ENCODE measurements around the gene ARVCF.

DNA sequence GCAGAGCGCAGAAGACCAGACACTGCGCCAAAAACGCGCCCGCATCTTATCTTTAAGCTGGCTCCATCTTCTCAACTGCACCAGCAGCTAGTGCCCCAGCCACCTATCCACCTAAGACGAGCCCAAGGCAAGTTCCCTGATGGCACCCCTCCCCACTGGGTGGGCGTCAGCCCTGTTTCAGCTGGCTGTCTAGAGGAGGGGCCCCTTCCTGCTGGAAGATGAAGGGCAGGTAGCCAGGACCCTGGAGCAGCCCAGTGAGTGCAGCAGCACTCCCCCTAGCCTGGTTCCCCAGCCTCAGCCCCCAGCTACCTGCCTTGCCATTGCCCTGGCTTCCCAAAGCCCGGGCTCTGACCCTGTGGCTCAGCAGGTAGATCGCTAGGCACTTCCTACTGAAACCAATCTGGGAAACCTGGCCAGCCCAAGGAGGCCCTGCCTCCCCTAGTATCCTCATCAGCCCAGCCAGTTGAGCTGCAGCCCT lies 28.3 kb downstream of the ARVCF start:
- no peak for TF ChIP-seq POLR2A (IDR thresholded peaks at IDR 0.05; ENCODE audit: low read depth, low read length)
- no peak for TF ChIP-seq POLR2AphosphoS5 (IDR thresholded peaks at IDR 0.05; ENCODE audit: low read depth, low read length)
- TF ChIP-seq PAX5 (IDR thresholded peaks at IDR 0.05; ENCODE audit: insufficient read depth, low read length, severe bottlenecking) = no peak
- TF ChIP-seq POU2F2 (IDR thresholded peaks at IDR 0.05; ENCODE audit: low read depth, low read length) = no peak
- no peak for TF ChIP-seq TAF1 (IDR thresholded peaks at IDR 0.05; ENCODE audit: low read depth, low read length)
- TF ChIP-seq SPI1 (IDR thresholded peaks at IDR 0.05; ENCODE audit: low read depth, low read length) = no peak
